ENCODE results near the gene CLCNKA.

CLCNKA gene

GRCh38 chr1:16011936-16012589, 9.8 kb upstream of the CLCNKA start:
- Histone ChIP-seq H3K4me1 (ENCODE audit: insufficient read depth, low read length) (no peaks in the 10 kb centered on the region), H2AFZ (ENCODE audit: low read depth, low read length) (no peak overlapping the region), H3K27me3 (ENCODE audit: insufficient read depth, low read length, poor library complexity) (no peaks in the 10 kb centered on the region), H3K79me2 (ENCODE audit: insufficient read depth, low read length) (no peaks in the 10 kb centered on the region), H3K4me2 (ENCODE audit: insufficient read depth, low read length) (no peak overlapping the region), H3K9ac (ENCODE audit: low read depth, low read length) (no peak overlapping the region), H3K27ac (ENCODE audit: low read length) (no peak overlapping the region), H3K36me3 (ENCODE audit: insufficient read depth, low read length) (no peaks in the 10 kb centered on the region), H3K4me3 (ENCODE audit: low read depth in 1 of 2, low read length in 2 of 2) (no peak overlapping the region), H3K9me3 (ENCODE audit: insufficient read depth, low read length, severe bottlenecking) (no peaks in the 10 kb centered on the region), H4K20me1 (ENCODE audit: insufficient read depth, low read length) (0 out of 2 replicates have a peak, but pooled peaks cover 3% of the 10 kb centered on the region)
- ATAC-seq (ENCODE audit: insufficient read depth, low read depth) (no peak), DNase-seq (no peak)
- no peak for TF ChIP-seq CTCF (IDR thresholded peaks at IDR 0.05; ENCODE audit: borderline replicate concordance, extremely low read depth, low read length, poor library complexity, severe bottlenecking)
- TF ChIP-seq EZH2 (IDR thresholded peaks at IDR 0.05; ENCODE audit: borderline replicate concordance, low read depth, low read length, severe bottlenecking): no peak

- ATAC-seq (ENCODE audit: insufficient read depth, low read depth): no peak
- no peak overlapping the region for H3K4me3 ChIP-seq (ENCODE audit: low read depth in 1 of 2, low read length in 2 of 2)
- H3K4me2 ChIP-seq (ENCODE audit: insufficient read depth, low read length): no peak overlapping the region
- no peaks in the 10 kb centered on the region for H3K27me3 ChIP-seq (ENCODE audit: insufficient read depth, low read length, poor library complexity)
- no peak overlapping the region for H3K27ac ChIP-seq (ENCODE audit: low read length)
- no peak overlapping the region for H2AFZ ChIP-seq (ENCODE audit: low read depth, low read length)
- H4K20me1 ChIP-seq (ENCODE audit: insufficient read depth, low read length): 0 out of 2 replicates have a peak, but pooled peaks cover 3% of the 10 kb centered on the region
- H3K36me3 ChIP-seq (ENCODE audit: insufficient read depth, low read length): no peaks in the 10 kb centered on the region
- no peaks in the 10 kb centered on the region for H3K79me2 ChIP-seq (ENCODE audit: insufficient read depth, low read length)
- TF ChIP-seq CTCF (IDR thresholded peaks at IDR 0.05; ENCODE audit: borderline replicate concordance, extremely low read depth, low read length, poor library complexity, severe bottlenecking) (no peak), EZH2 (IDR thresholded peaks at IDR 0.05; ENCODE audit: borderline replicate concordance, low read depth, low read length, severe bottlenecking) (no peak)
- H3K9me3 ChIP-seq (ENCODE audit: insufficient read depth, low read length, severe bottlenecking): no peaks in the 10 kb centered on the region
- H3K9ac ChIP-seq (ENCODE audit: low read depth, low read length): no peak overlapping the region
- H3K4me1 ChIP-seq (ENCODE audit: insufficient read depth, low read length): no peaks in the 10 kb centered on the region
- no peak for DNase-seq
These were observed 9.1 kb upstream of the CLCNKA start for GRCh38 chr1:16012590-16013219.

- H3K27ac ChIP-seq (ENCODE audit: low read length): no peak overlapping the region
- 0 out of 2 replicates have a peak, but pooled peaks cover 9% of the 10 kb centered on the region for H4K20me1 ChIP-seq (ENCODE audit: insufficient read depth, low read length)
- ATAC-seq (ENCODE audit: insufficient read depth, low read depth) (no peak), DNase-seq (no peak)
- H3K36me3 ChIP-seq (ENCODE audit: insufficient read depth, low read length): no peaks in the 10 kb centered on the region
- no peaks in the 10 kb centered on the region for H3K79me2 ChIP-seq (ENCODE audit: insufficient read depth, low read length)
- no peak for TF ChIP-seq CTCF (IDR thresholded peaks at IDR 0.05; ENCODE audit: borderline replicate concordance, extremely low read depth, low read length, poor library complexity, severe bottlenecking)
- no peak for TF ChIP-seq EZH2 (IDR thresholded peaks at IDR 0.05; ENCODE audit: borderline replicate concordance, low read depth, low read length, severe bottlenecking)
- H3K4me1 ChIP-seq (ENCODE audit: insufficient read depth, low read length): no peaks in the 10 kb centered on the region
- H3K4me2 ChIP-seq (ENCODE audit: insufficient read depth, low read length): no peak overlapping the region
- no peaks in the 10 kb centered on the region for H3K27me3 ChIP-seq (ENCODE audit: insufficient read depth, low read length, poor library complexity)
- H3K9me3 ChIP-seq (ENCODE audit: insufficient read depth, low read length, severe bottlenecking): no peaks in the 10 kb centered on the region
- no peak overlapping the region for H3K9ac ChIP-seq (ENCODE audit: low read depth, low read length)
- no peak overlapping the region for H2AFZ ChIP-seq (ENCODE audit: low read depth, low read length)
- H3K4me3 ChIP-seq (ENCODE audit: low read depth in 1 of 2, low read length in 2 of 2): no peak overlapping the region
These were observed 8.5 kb upstream of the CLCNKA start for GRCh38 chr1:16013220-16013907.
